NCI-H446 treated with DMSO at 0.1 percent for 48 hours (cell line): ENCODE measurements around the gene LRRC19.
A peak's percentile ranks its signal among the peaks of the same experiment; 100 is the strongest.

Experiments
- DNase-seq: peaks from one replicate; lab custom pipeline; 2025; lab: John Stamatoyannopoulos, UW

The LRRC19 gene, protein sequence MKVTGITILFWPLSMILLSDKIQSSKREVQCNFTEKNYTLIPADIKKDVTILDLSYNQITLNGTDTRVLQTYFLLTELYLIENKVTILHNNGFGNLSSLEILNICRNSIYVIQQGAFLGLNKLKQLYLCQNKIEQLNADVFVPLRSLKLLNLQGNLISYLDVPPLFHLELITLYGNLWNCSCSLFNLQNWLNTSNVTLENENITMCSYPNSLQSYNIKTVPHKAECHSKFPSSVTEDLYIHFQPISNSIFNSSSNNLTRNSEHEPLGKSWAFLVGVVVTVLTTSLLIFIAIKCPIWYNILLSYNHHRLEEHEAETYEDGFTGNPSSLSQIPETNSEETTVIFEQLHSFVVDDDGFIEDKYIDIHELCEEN

DNA sequence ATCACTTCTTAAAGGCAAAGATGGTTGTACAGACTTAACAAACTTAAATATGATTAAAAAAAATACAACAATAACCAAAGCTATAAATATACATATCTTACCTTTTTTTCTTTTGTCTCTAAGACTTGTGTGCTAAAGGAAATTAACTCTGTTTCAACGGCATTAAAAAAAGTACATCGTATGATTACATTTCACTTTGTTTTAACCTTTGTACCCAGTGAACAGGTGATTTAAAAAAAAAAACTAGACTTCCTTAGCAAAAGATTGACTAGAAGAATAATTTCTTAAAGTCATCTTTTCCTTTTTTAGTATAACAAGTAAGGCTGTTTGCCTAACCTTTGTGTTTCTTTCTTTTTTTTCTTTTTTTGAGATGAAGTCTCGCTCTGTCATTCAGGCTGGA is at the start of gene LRRC19:
LRRC19 (minus strand) TSS at position 182 of the 400 bp plus-strand sequence. CDS start 5,978 bp downstream, outside the sequence.
- DNase-seq, result no peak

- no peak for DNase-seq
These were observed 49.4 kb upstream of the LRRC19 start for GRCh38 chr9:27054841-27055240.

GRCh38 chr9:27054125-27054524 is 48.7 kb upstream of the LRRC19 start:
- no peak for DNase-seq

DNA sequence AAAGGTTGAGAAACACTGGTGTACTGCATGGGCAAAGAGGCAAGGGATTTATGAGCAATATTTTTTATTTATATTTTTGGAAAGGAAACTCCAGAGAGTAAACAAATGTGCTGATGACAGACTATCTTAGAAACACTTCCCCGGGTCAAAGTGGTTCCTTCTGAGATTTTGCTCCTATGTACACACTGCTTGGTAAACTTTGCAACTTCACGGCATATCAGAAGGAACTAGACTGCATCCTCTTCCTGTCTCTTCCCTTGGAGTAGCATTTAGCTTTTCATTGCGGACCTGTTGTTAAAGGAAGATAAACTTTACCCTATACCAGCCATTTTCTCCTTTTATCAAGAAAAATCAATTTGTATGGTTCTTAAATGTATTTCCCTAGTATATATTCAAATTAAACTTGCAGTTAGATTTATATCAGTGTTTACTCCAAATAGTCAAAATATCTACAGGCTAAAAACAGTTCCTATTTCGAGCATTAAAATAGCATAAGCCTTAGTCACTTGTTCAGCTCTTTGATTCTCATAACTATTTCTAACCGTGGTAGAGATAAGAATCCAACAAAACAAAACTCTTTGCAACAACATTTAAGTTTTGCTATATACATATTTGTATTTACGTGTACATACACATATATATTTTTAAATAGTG is 48.0 kb upstream of the LRRC19 start:
- DNase-seq, result no peak

- no peak for DNase-seq
These were observed 41.7 kb upstream of the LRRC19 start for GRCh38 chr9:27047136-27047535.

DNA sequence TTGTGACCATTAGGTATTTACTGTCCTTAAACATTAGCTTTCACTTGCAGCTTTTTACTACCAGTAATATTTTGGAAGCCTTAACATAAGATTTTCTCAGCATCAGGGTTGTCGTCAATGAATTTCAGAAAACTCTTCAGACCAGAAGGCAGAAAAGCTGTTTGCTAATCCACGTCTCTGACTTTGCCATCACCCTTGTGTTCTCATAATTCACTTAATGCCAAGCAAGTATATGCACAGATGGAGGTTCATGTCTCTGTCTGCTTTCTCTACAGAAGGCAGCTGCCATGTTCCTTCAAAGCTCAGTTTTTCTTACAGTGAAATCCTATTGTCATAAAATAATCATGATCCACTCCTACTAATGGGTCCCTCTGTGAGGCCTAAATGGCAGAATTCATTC is 37.7 kb upstream of the LRRC19 start:
- no peak for DNase-seq

DNA sequence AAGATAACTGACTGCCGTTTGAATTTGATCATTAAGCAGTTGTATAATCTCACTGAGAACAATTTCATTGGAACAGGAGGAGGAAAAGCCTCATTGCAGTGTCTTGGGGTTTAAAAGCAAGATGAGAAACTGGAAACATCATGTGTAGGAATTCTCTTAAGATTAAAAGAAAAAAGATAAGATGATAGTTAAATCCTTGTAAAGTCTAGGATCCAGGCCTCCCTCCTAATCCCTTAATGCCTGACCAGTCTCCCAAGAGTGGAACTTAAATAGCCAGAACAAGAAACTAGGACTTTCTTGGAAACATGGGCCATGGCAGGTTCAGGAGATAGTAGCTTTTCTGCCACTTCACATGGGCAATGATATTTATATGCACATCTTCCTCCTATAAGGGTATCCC is 37.0 kb upstream of the LRRC19 start:
- no peak for DNase-seq

GRCh38 chr9:27041746-27042145 is 36.3 kb upstream of the LRRC19 start:
- DNase-seq, result no peak

- no peak for DNase-seq
These were observed 32.0 kb upstream of the LRRC19 start for GRCh38 chr9:27037499-27037898.

DNA sequence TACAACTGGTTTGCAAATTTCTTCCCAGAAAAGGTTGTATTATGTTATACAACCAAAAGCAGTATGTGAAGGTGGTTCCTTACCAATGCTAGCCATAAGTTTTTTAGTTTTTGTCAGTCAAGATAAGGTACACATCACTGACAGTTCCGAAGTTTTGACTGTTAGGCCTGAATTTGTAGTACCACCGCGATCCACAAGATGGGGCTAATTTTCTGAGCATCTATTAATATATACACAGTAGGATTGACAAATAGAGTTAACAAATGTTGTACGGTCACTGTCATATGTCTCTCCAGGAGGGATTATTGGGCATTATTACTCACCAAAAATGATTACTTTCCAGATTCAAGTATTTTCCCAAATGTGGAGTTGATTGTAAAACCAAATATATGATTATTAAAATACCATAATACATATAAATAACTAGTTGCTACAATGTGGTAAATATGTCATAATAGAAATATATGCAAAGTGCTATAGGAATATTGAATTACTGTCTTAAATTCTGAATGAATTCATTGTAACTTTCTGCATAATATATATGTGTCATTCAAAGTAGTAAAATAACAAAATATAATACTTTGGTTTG is 28.4 kb upstream of the LRRC19 start:
- DNase-seq, result peak; percentile 33

DNA sequence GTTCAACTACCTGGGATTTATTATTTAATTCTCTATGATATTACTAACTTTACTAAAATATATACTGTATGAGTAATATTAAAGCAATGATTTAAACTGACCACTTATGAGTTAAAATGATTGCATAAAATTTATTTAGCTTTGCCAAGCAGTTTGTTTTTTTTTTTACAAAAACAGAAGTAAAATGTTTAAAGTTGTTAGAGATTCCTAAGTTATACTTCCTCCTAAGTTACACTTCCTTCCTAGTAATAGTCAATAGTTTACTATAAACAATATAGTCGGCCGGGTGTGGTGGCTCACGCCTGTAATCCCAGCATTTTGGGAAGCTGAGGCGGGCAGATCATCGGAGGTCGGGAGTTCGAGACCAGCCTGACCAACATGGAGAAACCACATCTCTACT is 23.7 kb upstream of the LRRC19 start:
- no peak for DNase-seq

- DNase-seq, result no peak
These were observed 17.4 kb upstream of the LRRC19 start for GRCh38 chr9:27022920-27023319.

- DNase-seq, result no peak
These were observed 14.1 kb upstream of the LRRC19 start for GRCh38 chr9:27019589-27019988.

DNA sequence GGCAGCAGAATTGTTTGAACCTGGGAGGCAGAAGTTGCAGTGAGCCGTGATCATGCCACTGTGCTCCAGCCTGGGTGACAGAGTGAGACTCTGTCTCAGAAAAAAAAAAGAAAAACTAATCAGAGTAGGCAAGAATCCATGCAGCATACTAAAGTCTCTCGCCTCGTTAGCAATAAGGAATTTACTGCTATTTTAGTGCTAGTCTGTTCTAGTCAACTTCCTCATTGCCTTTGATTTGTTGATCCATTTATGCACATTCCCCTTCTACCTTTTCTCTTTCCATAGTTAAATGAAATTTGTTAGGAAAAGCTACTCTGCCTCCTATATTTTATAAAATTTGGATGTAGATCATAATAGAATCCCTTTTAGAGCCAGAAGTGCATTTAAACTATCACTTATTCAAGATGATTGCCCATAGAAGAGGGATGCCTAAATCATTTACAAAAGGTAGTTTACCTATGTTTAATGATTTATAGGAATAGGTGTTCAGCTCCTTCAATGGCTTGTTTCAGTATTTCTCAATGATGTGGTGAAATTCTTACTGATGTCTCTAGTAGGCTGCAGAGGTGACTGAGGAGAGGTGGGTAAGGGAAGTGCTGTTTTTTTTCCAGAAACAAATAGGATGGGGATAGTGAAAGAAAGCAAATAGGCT is 1.9 kb downstream of the LRRC19 start:
- DNase-seq, result no peak

GRCh38 chr9:26995810-26996209 is 9.7 kb downstream of the LRRC19 start:
- no peak for DNase-seq

GRCh38 chr9:26983340-26983739 is 22.1 kb downstream of the LRRC19 start:
- DNase-seq, result no peak

DNA sequence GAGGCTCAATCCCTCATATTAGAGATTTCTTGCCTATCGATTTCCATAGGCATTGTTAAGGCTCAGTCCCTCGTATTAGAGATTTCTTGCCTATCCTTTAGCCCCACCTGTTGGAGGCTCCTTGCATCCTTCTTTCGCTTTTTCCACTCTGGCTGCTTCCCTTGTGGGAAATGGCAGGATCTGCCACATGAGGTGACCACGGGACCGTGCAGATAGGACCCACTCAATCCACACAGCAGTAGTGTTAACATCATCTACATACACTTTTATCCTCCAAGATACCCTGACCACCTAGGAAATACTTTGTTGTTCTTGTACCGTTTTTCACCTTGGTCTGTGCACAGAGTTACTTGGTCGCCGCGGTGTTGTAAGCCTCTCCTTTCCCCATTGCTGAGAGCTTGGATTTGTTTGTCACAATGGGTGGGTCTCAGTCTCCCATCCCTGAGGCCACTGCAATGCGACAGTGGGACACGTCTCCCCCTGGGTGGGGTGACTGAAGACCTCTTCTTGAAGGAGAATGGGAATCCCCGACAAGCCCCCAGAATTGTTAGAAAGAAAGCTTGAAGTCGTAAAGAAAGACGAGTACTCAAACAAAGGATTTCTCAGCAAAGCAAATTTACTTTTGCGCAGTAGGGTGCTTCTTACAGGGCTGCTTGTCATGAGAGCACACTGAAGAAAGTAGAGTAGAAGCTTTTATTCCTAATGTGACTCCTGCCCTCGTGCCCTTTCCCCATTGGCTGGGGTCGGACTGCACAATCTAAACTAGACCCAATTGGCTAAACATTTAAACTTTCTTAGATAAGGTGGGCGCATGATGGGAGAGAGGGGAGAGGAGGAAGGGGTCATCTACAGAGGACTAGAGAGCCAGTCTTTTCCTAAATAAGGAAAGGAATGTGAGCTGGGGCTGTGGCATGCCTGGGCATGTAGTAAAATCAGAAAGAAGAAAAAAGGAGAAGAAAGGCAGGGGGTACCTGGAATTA is 29.5 kb downstream of the LRRC19 start:
- DNase-seq, result no peak

DNA sequence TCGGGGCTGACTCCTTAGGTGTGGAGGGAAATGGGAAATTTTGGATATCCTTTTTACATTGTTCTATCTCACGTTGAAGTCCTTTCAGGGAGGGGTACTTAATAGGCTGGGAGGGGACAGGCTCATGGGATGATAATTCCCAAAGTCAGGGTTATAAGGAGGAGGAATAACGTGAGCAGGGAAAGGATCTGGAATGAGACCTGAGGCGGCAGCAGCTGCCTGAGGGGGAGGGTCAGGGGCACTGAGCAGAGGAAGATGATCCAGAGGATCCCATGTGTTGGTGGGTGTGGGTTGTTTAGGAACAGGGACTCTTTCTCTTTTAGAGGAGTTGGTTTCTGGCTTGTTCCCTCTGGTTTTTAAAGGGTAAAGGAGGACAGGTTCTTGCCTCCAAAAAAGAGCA is 30.5 kb downstream of the LRRC19 start:
- DNase-seq, result no peak

- no peak for DNase-seq
These were observed 31.5 kb downstream of the LRRC19 start for GRCh38 chr9:26973989-26974388.

- no peak for DNase-seq
These were observed 33.8 kb downstream of the LRRC19 start for GRCh38 chr9:26971721-26972120.

GRCh38 chr9:26956860-26957233 is 48.6 kb downstream of the LRRC19 start:
- DNase-seq, result no peak
